Central memory CD4-positive, alpha-beta T cell (primary cell): ENCODE data around the gene BORA.
"Not testable (repeated sequence)": the region's sequence is repeated elsewhere in the genome, so short reads cannot be mapped to it uniquely, and the experiment has no call there.

Experiments
- DNase-seq: peaks from one replicate; pipeline ENCODE4 v3.0.0; 2022
- total RNA-seq, 3 experiments: gene quantifications; one replicate each; lab custom pipeline; 2026; lab: John Stamatoyannopoulos, UW

BORA gene
- total RNA-seq: 5.8 to 25.9 (median 17.7) reads per million in 3 experiments

DNA sequence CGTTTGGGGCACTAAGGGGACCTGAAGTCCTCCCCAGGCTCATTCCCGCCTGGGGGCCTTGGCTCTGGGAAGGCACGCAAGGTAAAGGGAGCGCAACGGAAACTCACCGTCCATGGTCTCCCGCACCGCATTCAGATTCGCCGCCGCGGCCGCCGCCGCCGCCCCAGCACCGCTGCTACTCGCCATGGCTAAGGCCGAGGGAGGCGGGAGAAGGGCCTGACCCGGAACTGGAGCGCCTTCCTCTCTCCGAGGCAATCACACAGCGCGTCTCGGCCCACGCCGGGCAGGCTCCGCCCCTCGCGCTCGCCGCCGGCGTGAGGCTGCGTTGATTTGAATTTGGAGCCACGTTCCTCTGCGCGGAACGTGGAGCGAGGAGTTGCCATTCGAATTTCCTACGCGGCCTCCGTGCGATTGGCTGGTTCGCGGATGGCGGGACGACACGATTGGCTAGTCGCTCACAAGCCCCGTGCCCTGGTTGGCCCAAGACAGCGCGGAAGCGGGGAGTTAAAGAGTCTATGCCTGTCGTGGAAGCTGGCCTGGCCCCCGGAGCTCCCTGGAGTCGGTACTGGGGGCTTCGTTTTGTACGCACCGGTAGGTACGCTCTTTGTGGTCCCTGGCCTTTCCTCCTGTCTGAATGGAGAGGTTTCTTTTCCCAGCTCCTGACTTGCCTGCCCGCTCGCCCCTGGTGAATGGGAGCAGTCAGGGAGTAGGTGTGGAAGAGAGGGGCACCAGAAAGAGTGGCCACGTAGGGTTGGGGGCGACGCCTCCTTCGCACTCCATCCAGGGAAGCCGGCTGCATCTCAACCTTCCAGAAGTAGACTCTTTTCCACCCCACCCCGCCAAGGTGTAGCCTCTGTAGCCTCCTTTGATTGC is at the start of gene BORA, which contains the start of gene MZT1:
TSS of gene BORA (plus strand) at position 507 of the 873 bp plus-strand sequence. CDS start 1,018 bp downstream, outside the sequence.
TSS of gene MZT1 (minus strand) at position 213 of the 873 bp plus-strand sequence. CDS start at position 186, 27 bp downstream.
- peak; percentile 96 for DNase-seq

DNA sequence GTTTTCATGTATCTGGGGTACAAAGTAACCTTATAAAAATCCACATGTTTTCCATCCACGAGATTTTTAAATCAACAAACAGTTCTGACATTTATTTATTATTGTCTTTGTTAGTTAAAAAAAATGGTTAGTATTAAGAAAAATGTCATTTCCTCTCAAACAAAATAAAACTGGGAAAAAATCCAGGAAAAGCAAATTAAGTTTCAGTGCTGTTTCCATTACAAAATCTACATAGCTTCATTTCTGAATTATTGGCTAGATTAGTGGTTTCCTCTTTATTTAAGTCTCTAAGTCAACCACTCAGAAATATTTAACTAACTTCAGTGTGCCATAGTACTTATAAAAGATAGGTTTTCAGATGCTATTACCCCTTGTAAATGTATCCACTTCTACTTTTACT is 49.4 kb upstream of the BORA start:
- no peak for DNase-seq

DNA sequence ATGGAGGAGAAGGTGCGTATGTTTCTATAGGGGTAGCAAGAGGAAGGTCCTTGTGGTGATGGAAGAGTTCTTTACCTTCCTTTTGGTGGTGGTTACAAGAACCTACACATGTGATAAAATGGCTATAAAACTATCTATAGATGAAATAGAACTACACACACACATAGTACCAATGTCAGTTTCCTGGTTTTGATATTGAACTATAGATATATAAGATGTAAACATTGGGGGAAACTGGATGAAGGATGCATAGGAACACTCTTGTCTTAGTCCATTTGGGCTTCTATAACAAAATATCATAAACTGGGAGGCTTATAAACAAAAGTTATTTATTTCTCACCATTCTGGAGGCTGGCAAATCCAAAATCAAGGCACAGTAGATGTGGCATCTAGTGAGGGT is 47.4 kb upstream of the BORA start:
- no peak for DNase-seq

DNA sequence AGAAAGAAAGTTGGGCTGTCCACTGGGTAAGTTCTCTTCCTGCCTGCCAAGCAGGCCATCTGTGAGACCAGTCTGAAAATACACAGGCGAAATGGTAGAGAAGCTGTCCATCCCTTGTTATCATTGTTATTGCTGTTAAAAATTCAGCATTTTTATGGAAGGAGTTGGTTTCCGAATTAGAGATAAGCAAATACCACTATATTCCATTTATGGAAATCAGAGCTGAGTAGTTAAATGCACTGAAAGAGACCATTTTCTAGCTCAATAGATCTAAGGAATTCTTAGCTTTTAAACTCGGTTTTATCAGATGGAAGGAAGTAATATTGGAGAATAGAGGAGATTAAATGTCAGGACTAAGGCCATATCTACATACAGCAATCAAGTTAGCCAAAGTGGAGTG is 41.0 kb upstream of the BORA start:
- no peak for DNase-seq

DNA sequence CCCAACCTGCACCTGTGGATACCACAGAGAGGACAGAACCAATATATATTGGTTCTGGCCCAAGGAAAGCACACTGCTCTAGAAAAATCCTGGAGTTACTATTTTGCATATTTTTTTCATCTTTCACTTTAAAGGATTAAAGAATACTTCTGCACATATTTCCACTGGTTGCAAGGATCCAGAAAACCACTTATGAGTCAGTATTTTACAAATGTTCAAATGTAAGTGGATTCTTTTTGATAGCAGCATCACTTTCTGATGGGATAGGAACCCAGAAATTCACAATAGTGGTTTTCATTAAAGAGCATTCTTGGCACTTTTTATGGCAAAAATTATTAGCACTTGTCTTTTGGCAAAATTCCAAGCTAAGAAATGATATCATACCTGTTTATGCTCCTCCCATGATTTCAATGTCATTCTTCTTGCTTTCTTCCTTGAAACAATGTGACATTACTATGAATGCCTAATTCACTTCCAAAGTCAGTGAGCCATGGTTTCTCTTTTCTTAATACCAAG is 38.5 kb upstream of the BORA start:
- DNase-seq: no peak

DNA sequence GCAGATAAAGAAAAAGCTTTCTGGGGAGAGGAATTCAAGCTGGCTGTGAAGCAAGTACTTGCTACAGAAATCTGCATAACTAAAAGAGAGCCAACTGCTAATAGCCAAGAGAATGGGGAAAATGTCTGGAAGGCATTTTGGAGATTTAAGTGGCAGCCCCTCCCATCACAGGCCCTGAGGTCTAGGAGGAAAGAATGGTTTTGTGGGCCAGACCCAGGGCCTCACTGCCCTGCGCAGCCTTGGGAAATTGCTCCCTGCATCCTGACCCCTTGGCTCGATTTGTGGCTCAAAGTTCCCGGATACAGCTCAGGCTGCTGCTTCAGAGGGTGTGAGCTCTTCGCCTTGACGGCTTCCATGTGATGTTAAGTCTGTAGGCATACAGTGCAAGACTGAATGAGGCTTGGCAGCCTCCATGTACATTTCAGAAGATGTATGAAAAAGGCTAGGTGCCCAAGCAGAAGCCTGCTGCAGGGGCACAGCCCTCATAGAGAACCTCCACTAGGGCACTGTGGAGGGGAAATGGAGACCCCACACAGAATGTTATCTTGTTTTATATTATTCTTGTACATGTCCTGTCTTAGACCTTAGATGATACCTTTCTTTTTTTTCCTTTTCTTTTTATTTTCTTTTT is 34.7 kb upstream of the BORA start:
- no peak for DNase-seq

DNA sequence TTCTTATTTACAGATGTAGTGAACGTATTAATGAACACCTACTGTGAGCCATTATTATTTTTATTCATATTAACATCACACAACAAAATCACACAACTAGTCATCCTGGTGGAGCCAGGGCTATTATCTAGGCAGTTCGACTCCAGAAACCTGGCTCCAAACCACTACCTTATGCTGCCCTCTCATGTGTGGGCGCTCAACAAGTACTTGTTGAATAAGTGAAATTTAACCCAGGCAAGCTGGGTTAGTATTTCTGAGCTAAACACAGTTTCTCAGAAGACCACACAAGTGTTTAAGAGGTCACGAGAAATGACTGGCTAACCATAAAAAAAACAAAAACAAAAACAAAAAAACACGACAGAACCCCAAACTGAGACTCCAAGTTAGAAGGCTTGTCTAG is 33.9 kb upstream of the BORA start:
- no peak for DNase-seq

DNA sequence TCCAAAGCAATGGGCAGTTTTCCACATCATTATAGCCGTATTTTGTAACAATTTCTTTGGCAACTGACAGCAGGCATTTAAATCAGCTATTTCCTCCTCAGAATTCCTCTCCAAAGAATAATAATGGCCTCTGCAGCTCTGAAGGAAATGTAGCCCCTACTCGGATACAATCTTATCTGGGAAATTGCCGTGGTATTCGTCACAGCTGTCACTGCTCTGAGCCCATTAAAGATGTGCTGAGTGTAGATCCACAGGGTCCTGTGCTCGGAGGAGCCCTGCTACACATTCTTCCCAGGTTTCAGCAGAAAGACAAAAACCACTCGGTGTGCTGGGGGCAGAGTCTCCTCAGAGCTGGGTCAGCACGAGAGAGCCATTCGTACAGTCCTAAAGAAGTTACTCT is 33.4 kb upstream of the BORA start:
- no peak for DNase-seq

DNA sequence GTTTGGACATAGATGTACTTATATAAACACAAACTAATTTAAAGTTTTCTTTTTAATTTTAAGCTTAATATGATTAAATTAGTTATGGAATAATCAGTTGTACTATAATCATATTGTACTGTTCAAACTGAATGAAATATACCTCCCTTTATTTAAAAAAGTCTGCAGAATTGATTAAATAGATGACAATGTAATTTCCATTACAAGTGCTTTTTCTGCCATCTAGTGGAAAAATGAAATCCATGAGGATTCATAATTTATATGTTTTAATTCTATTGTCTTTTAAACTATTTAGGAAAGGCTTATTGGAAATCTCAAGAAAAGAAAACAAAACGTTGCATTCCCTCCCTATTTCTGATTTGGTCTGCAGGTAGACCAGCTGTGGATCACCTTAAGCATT is 31.1 kb upstream of the BORA start:
- DNase-seq: no peak

DNA sequence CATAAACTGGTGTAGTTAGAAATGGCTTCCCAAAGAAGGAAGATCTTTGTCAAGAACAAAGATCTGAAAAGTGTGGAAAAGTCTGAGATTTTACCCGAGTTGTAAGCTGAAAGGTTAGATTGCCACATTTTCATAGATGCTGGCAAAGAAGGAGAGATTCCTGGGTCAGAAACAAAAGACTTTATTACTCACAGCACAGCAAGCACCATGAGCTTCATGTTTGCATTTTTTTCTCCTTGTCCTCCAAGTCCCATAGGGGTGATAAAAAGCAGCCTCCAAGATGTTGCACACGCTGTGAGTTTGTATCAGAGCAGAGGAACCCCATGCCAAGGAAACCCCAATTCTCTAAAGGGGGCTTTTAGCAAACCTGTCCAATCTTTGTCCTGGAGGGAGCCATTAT is 29.6 kb upstream of the BORA start:
- DNase-seq: no peak

DNA sequence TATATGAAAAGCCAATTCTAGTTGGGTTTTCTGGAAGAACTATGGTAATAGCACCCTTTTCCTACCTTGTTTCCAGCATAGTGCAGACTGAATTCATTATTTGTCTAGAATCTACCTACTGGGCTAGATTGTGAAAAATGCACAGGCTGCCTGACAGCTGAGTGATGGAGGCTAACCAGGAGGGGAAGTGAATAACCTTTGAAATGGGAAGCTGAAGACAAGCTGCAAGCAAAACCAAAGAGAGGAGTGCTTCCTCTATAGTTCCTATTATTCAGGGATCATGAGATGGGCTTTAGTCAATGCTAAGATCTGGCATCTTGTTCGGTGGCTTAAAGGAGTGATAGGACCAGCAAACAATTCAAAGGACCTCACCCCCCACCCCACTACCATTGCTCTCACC is 27.2 kb upstream of the BORA start:
- DNase-seq: no peak

DNA sequence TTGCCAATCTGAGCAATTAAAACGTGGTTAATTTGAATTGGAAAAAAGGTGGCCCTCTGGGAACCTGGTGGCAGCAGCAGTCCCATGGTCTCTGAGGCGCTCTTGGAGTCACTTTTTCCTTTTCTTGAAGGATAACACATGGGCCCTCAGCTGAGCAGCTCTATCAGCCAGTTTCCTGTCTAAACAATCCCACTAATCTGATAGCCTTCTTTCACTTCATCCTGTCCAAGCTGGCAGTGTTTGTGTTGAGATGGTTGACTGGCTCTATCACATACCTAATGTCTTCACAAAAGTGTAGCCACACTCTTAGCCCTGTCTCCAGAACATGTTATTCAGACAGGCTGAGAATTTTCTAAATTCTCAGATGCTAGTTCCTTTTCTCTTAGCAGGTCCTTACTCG is 10.9 kb upstream of the BORA start:
- no peak for DNase-seq

DNA sequence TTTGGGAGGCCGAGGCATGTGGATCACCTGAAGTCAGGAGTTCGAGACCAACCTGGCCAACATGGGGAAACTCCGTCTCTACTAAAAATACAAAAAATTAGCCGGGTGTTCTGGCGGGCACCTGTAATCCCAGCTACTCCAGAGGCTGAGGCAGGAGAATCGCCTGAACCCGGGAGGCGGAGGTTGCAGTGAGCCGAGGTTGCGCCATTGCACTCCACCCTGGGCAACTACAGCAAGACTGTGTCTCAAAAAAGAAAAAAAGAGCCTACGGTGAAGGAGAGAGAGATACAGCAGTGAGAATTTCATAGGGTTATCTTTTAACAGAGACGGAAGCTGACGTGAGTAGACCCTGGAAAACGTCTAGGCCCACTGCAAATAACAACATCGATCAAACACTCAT is 1.5 kb upstream of the BORA start:
- DNase-seq: not testable (repeated sequence)

DNA sequence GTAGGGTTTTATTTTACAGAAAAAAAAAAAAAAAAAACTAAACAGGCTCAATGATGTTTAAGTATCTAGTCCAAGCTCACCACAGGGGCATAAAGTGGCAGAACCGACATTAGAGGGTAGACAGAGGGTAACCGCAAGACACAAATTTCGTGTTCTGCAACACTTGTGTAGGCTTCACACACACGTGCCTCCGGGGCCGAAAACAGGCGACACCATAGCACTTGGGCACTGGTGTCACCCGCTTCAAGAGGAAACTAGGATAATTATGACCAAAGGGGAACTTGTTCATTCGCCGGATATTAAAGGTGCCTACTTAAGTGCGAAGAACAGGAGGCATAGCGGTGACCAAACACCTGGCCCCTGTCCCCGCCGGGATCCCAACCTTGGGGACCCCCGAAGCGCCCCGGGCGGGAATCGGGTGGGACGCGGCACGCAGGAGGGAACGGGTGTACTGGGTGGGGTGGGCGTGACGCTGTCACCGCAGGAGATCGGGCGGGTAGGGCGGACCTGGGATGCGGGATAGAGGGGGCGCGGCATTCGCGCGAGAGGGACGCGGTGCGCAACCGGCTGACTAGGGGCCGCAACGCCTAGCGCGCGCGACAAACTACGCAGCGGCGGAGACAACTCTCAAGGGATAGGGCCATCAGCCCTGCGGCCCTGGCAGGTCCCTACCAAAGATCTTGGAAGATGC is 852 bp upstream of the BORA start:
- peak; percentile 1 for DNase-seq

DNA sequence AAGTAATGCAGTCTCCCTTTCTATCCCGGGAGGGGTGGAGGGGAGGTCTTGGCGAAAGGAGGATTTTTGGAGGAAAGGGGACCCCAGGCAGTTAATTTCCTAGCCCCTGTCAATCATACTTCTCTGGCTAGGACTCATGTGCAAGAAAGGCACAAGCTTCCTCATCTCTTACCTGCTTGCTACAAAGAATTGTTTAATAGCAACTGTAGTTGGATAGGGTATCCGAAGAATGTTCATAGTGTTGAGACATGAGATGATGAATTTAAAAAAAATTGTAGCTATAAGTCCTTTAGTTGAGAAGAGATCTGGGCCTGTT is 525 bp downstream of the BORA start:
- no peak for DNase-seq

DNA sequence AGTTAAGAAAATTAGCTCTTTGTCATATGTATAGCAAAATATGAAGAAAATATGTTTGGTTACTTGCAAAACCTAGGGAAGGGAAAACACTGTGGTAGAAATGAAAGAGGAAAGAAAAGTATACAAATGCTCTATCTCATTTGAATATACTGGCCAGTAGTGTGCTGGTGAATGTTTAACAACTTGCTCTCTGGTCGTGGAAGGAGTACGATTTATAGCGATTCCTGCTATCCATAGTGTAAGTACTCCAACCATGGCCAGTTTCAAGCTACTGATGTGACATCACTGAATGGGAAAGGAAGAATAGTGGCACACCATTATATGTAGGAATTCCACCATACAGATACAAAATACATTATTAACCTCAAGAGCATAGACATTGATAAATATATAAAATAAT is 9.3 kb downstream of the BORA start:
- DNase-seq: no peak

DNA sequence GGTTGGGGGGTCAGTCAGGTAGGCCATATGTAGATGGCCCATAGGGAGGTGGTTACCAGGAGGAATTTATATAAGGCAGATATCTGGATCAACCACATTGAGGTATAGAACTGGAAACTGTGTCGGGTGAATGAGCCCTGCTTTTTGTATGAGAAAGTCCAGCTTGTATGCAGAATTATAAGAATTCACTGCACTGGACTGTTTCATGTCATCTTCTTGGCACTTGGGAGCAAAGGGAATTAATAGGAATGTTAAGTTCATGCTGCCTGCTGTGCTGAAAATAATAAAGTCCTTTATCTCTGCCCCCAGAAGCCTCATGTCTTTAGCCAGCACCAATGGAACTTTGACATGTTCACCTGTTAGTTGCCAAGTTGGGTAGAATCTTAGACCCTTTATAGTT is 12.3 kb downstream of the BORA start:
- DNase-seq: no peak

DNA sequence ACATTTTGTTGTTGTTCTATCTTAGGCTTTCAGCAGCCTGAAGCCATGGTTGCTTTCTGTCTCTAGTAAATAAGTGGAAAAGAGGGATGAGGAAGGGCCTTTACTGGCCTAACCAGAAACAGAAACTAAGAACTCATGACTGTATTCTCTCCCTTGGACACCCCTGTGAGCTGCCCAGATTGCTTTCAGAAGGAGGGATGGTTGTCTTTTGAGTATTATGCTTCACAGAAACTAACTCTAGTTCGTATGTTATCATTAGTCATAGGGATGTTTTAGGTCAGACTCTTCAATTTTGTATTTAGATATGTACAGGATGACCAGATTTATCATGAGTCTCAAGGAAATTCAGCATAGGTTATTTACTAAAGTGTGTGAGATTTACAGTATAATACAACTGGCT is 17.5 kb downstream of the BORA start:
- no peak for DNase-seq

DNA sequence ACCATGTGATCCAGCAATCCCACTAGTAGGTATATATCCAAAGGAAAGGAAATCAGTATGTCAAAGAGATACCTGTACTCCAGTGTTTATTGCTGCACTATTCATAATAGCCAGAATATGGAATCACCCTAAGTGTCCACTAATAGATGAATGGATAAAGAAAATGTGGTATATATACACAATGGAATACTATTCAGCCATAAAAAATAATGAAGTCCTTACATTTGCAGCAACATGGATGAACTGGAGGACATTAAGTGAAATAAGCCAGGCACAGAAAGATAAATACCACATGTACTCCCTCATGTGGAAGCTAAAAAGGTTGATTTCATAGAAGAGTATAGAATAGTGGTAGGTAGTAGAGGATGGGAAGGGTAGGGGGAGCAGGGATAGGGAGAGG is 23.5 kb downstream of the BORA start:
- no peak for DNase-seq

DNA sequence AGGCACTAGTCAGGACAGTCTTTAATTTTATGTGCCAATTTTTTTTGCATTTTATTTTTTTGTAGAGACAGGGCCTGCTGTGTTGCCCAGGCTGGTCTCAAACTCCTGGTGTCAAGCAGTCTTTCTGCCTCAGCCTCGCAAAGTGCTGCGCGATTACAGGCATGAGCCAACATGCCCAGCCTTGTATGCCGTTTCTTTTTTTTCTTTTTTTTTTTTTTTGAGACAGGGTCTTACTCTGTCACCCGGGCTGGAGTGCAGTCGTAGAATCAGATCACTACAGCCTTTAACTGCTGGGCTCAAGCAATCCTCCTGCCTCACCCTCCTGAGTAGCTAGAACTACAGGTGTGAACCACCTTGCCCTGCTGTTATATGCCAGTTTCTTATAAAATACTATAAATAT is 26.4 kb downstream of the BORA start:
- DNase-seq: no peak

DNA sequence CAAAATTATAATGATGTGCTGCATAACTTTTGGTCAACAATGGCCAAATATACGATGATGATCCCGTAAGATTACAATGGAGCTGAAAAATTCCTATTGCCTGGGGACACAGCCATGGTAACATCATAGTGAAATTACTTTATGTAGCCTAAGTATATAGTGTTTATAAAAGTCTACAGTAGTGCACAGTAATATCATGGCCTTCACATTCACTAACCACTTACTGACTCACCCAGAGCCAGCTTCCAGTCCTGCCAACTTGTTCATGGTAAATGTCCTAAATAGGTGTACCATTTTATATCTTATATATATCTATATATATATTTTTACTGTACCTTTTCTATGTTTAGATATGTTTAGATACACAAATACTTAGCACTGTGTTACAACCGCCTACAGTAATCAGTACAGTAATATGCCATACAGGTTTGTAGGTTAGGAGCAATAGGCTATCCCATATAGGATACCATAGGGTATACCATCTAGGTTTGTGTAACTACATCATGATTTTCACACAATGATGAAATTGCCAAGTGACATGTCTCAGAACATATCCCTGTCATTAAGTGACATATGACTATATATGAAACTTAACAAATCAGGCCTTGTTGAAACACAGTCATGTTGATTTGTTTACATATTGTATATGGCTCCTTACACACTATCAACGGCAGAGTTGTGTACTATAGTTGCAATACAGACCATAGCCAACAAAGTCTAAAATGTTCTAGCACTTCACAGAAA is 30.2 kb downstream of the BORA start:
- no peak for DNase-seq

DNA sequence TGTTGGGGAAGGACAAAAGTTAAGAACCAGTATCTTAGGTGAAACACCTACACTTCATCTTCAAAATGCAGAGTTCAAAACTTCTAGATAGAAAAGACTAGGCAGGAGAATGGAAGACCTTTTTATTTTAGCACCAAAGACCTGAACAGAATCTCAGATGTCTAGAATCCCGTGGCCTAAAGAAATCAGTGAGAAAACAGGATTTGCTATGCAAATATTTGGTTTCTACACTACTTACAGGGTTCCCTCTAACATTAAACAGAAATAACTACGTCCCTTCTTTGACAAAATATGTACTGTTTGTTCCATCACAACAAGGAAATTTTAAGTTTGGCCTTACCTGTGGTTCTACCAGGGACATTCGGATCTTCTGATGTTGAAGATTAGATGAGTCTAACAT is 32.5 kb downstream of the BORA start:
- no peak for DNase-seq

DNA sequence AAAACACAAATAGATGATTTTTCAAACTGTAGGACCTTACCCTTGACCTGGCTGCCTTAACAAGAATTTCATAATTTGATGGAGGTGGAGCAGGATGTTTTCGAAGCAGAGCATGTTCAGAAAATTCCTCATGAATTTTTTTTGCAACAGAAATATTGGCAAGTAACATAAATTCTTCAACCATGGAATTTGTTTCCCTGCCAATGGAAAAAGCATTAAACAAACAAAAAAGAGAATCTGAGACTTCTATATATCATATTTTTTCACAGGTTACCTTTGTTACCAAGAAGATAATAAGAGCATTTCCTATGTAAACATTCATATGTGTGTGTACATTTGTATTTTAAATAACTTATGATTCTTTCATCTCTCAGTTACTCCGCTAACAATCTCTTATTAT is 35.7 kb downstream of the BORA start:
- no peak for DNase-seq
